CD14-positive monocyte (primary cell): ENCODE measurements around the gene TTLL8. TPM values are rescaled to one million over a fixed set of nuclear protein-coding genes. Genes with fewer than 3 reads are reported as not detected.

Experiments
- DNase-seq, 3 donors: peaks; one replicate each; pipeline ENCODE4 v3.0.0-alpha.2; 2011 to 2022
- H2AFZ ChIP-seq: 2 replicates; pipeline ENCODE4 v1.6.0; 2012; ENCODE audit warnings: mild to moderate bottlenecking, low read depth, low read length, inconsistent platforms; ENCODE audit not compliant: insufficient read depth, poor library complexity, severe bottlenecking
- H3K27ac ChIP-seq, 2 donors: 1 replicate in 1 of 2; 2 replicates in 1 of 2; pipeline ENCODE4 v1.5.1; 2012 to 2013; ENCODE audit warnings: low read length in 2 of 2, control low read depth in 1 of 2, inconsistent platforms in 1 of 2, low read depth in 1 of 2, mild to moderate bottlenecking in 1 of 2
- H3K27me3 ChIP-seq, 2 donors: one replicate each; pipeline versions ENCODE4 v1.6.0 to v1.6.1; 2011 to 2013; ENCODE audit warnings: low read length in 2 of 2; ENCODE audit not compliant: control insufficient read depth in 2 of 2, insufficient read depth in 2 of 2
- H3K36me3 ChIP-seq, 2 donors: replicated peaks in 1 of 2; 1 replicate in 1 of 2; 2 replicates in 1 of 2; pipeline versions ENCODE4 v1.5.1 to v1.6.1; 2012 to 2013; ENCODE audit warnings: low read length in 2 of 2, control low read depth in 1 of 2, inconsistent platforms in 1 of 2, mild to moderate bottlenecking in 1 of 2; ENCODE audit not compliant: insufficient read depth in 2 of 2, control insufficient read depth in 1 of 2
- H3K4me1 ChIP-seq, 2 donors: 1 replicate in 1 of 2; 2 replicates in 1 of 2; pipeline versions ENCODE4 v1.5.1 to v1.6.1; 2012 to 2013; ENCODE audit warnings: low read length in 2 of 2, control low read depth in 1 of 2, inconsistent platforms in 1 of 2, mild to moderate bottlenecking in 1 of 2, moderate library complexity in 1 of 2; ENCODE audit not compliant: insufficient read depth in 2 of 2, control insufficient read depth in 1 of 2
- H3K4me2 ChIP-seq: replicated peaks from 2 replicates; pipeline ENCODE3; 2012; ENCODE audit warnings: low read length, moderate library complexity, mild to moderate bottlenecking; ENCODE audit not compliant: poor library complexity, severe bottlenecking; ENCODE audit errors: extremely low read depth
- H3K4me3 ChIP-seq, 3 experiments: fragments of 200-600 bp in 1 of 3; sonication (generic) in 1 of 3; replicated peaks in 1 of 3; 1 replicate in 2 of 3; 2 replicates in 1 of 3; pipeline ENCODE4 v1.5.1; 2011 to 2013; ENCODE audit warnings: low read length in 3 of 3, mild to moderate bottlenecking in 3 of 3, control low read depth in 2 of 3, low read depth in 2 of 3, inconsistent platforms in 1 of 3, moderate library complexity in 1 of 3
- H3K79me2 ChIP-seq: 2 replicates; pipeline ENCODE4 v1.6.0; 2012; ENCODE audit warnings: mild to moderate bottlenecking, control low read depth, inconsistent platforms, low read length, moderate library complexity; ENCODE audit not compliant: insufficient read depth
- H3K9ac ChIP-seq: 2 replicates; pipeline ENCODE4 v1.6.0; 2017; ENCODE audit warnings: low read length, mild to moderate bottlenecking; ENCODE audit not compliant: insufficient read depth, poor library complexity, severe bottlenecking
- H3K9me3 ChIP-seq, 2 donors: replicated peaks in 1 of 2; 1 replicate in 1 of 2; 2 replicates in 1 of 2; pipeline versions ENCODE4 v1.5.1 to v1.6.1; 2012 to 2013; ENCODE audit warnings: low read length in 2 of 2, control low read depth in 1 of 2; ENCODE audit not compliant: control insufficient read depth in 1 of 2, insufficient read depth in 1 of 2
- H4K20me1 ChIP-seq: 2 replicates; pipeline ENCODE4 v1.6.0; 2012; ENCODE audit warnings: mild to moderate bottlenecking, low read length, control low read depth, moderate library complexity; ENCODE audit not compliant: insufficient read depth
- H3K27ac Mint-ChIP-seq, 7 donors: one replicate each; pipeline ENCODE4 v1.8.0; 2020; ENCODE audit warnings: mild to moderate bottlenecking in 7 of 7, mixed read lengths in 7 of 7, moderate library complexity in 6 of 7, inconsistent platforms in 2 of 7
- H3K27me3 Mint-ChIP-seq, 3 donors: one replicate each; pipeline ENCODE4 v1.8.0; 2021 to 2022; ENCODE audit warnings: low read depth in 3 of 3, mild to moderate bottlenecking in 3 of 3, mixed read lengths in 3 of 3, moderate library complexity in 3 of 3, inconsistent platforms in 1 of 3
- H3K36me3 Mint-ChIP-seq, 2 donors: one replicate each; pipeline ENCODE4 v1.8.0; 2020; ENCODE audit warnings: mixed read lengths in 2 of 2, inconsistent platforms in 1 of 2, mild to moderate bottlenecking in 1 of 2
- H3K4me1 Mint-ChIP-seq: one replicate; pipeline ENCODE4 v1.8.0; 2020; ENCODE audit warnings: mild to moderate bottlenecking, mixed read lengths
- H3K4me3 Mint-ChIP-seq, 2 donors: one replicate each; pipeline ENCODE4 v1.8.0; 2020; ENCODE audit warnings: mild to moderate bottlenecking in 2 of 2, mixed read lengths in 2 of 2, moderate library complexity in 1 of 2
- H3K9me3 Mint-ChIP-seq, 7 donors: one replicate each; pipeline ENCODE4 v1.8.0; 2020 to 2022; ENCODE audit warnings: mixed read lengths in 7 of 7, mild to moderate bottlenecking in 6 of 7, moderate library complexity in 6 of 7, inconsistent platforms in 2 of 7
- CTCF ChIP-seq: fragments of 200-600 bp; IDR thresholded peaks from one replicate; pipeline ENCODE4 v1.8.0; 2022; ENCODE audit warnings: antibody characterized with exemption, mild to moderate bottlenecking
- WGBS: methylation state at CpG from one replicate; pipeline ENCODE4 v1.1.5; 2013; ENCODE audit warnings: missing lambda C conversion rate; ENCODE audit not compliant: insufficient coverage; 5-methylcytosine and 5-hydroxymethylcytosine counted together
- intact Hi-C, 2 donors: fragments of 100-400 bp; cut with micrococcal nuclease; formaldehyde crosslinking; loops; one replicate each; pipeline versions ENCODE4 v1.15.0 to v1.15.1; 2023
- polyA plus RNA-seq, 3 donors: library from polyadenylated mRNA; depleted of rRNA in 1 of 3; unstranded in 2 of 3; stranded (reverse) in 1 of 3; fragments of 300-500 nt in 2 of 3; fragments of >200 nt in 1 of 3; fragmentation: Illumina TruSeq in 2 of 3; gene quantifications; 1 replicate in 2 of 3; 2 replicates in 1 of 3; pipeline ENCODE4 v1.2.3, GENCODE V29; 2012 to 2021

Gene TTLL8
- polyA plus RNA-seq, 3 donors, result not detected

- Histone ChIP-seq H2AFZ (peak overlapping the region; percentile 31), H3K36me3 (no peaks in the 10 kb centered on the region), H3K4me2 (no peak overlapping the region), H3K4me1 (no peaks in the 10 kb centered on the region), H3K27me3 (peaks cover 0 to under 1% of the 10 kb centered on the region in 2 donors), H3K79me2 (no peaks in the 10 kb centered on the region), H4K20me1 (no peaks in the 10 kb centered on the region), H3K27ac (no peak overlapping the region), H3K4me3 (no peak overlapping the region), H3K9me3 (peaks cover 8 to 15% of the 10 kb centered on the region in 2 donors), H3K9ac (no peak overlapping the region)
- H3K4me1 Mint-ChIP-seq, result peaks cover 7% of the 10 kb centered on the region
- peaks cover 0 to 5% of the 10 kb centered on the region in 2 donors for H3K36me3 Mint-ChIP-seq
- peaks cover 13 to 28% (median 25%) of the 10 kb centered on the region in 7 donors for H3K9me3 Mint-ChIP-seq
- no peak for TF ChIP-seq CTCF
- no peak for DNase-seq
- H3K4me3 Mint-ChIP-seq, result no peak overlapping the region
- H3K27me3 Mint-ChIP-seq, result peaks cover 7 to 9% (median 8%) of the 10 kb centered on the region in 3 donors
- intact Hi-C loops, result loop anchor here in 1 of 2 donors (2.0 kb wide), 1 partner anchor 63 kb away; no protein-coding TSS in a partner anchor
- 76% methylated on average over 7 of the region's 11 CpGs for WGBS
- H3K27ac Mint-ChIP-seq, result peak overlapping the region in 1 of 7 donors; percentile 3
Measured at GRCh38 chr22:49993649-49994360, 64.3 kb downstream of the TTLL8 start.

- 42% methylated on average over 15 of the region's 23 CpGs for WGBS
- Histone ChIP-seq H2AFZ (peak overlapping the region; percentile 31), H3K4me3 (no peak overlapping the region), H4K20me1 (no peaks in the 10 kb centered on the region), H3K9me3 (peaks cover 12 to 20% of the 10 kb centered on the region in 2 donors), H3K36me3 (no peaks in the 10 kb centered on the region), H3K27ac (no peak overlapping the region), H3K79me2 (no peaks in the 10 kb centered on the region), H3K4me2 (no peak overlapping the region), H3K4me1 (no peaks in the 10 kb centered on the region), H3K9ac (no peak overlapping the region), H3K27me3 (no peaks in the 10 kb centered on the region)
- peaks cover 13 to 33% (median 28%) of the 10 kb centered on the region in 7 donors for H3K9me3 Mint-ChIP-seq
- H3K27ac Mint-ChIP-seq, result peak overlapping the region in 1 of 7 donors; percentile 3
- peak; percentile 59 to 79 (median 76) for DNase-seq
- H3K36me3 Mint-ChIP-seq, result peaks cover 0 to 5% of the 10 kb centered on the region in 2 donors
- peak; percentile 78 for TF ChIP-seq CTCF
- H3K27me3 Mint-ChIP-seq, result peaks cover 9 to 14% (median 10%) of the 10 kb centered on the region in 3 donors
- intact Hi-C loops, result loop anchor here in 1 of 2 donors (2.0 kb wide), 1 partner anchor 62 kb away; no protein-coding TSS in a partner anchor
- H3K4me1 Mint-ChIP-seq, result peaks cover 6% of the 10 kb centered on the region
- H3K4me3 Mint-ChIP-seq, result no peak overlapping the region
Measured at GRCh38 chr22:49992921-49993648, 65.0 kb downstream of the TTLL8 start.
